Measurements from ENCODE around the gene PTPRJ. TPM values are rescaled to one million over a fixed set of nuclear protein-coding genes. Genes with fewer than 3 reads are reported as not detected.

PTPRJ gene
- total RNA-seq, 3 donors from 2014 or later, result 14.6 to 15.7 (median 14.7) TPM

DNA sequence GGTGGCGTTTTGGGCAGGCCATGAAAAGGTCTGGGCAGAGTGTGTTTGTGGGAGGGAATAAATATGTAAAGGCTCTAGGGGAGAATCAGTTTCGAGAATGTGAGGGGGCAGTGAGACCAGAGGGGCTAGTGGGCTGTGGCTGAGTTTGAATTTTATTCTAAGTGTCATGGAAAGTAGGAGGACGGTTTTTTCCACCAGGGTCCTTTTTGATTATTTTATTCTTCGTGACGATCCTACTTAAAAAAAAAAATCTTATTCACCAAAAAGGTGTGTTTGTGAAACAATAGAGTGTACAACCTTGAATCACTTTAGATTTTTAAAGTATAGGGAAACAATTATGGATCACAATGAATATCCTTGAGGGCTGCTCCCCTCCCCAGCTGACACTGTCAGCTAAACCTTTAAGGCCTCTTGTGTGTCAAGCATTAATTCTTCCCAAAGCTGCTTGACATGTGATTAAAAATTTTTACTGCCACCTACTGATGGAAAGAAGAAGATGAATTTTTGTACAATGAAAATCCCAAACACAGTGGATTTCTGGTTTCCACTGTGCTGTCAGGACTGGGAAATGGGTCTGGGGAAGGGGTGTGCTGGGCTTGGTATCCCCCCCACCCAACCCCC is 128.8 kb downstream of the PTPRJ start:
- Histone ChIP-seq H3K27me3 (no peaks in the 10 kb centered on the region), H3K4me3 (peak overlapping the region in 2 of 3 donors; percentile 34 to 55), H3K27ac (peak overlapping the region in 1 of 2 donors; percentile 61), H3K36me3 (no peaks in the 10 kb centered on the region), H3K9me3 (no peaks in the 10 kb centered on the region), H3K4me1 (no peaks in the 10 kb centered on the region)
- intact Hi-C loops (cut with DNase I; ENCODE audit: low total_unique reads), result loop anchor here (10.0 kb wide), 1 partner anchor 174 kb away; no protein-coding TSS in a partner anchor
- DNase-seq (ENCODE audit: low spot score in 2 of 2), result no peak
- no peak for TF ChIP-seq POLR2A (IDR thresholded peaks at IDR 0.05)
- TF ChIP-seq, protein P1, sequence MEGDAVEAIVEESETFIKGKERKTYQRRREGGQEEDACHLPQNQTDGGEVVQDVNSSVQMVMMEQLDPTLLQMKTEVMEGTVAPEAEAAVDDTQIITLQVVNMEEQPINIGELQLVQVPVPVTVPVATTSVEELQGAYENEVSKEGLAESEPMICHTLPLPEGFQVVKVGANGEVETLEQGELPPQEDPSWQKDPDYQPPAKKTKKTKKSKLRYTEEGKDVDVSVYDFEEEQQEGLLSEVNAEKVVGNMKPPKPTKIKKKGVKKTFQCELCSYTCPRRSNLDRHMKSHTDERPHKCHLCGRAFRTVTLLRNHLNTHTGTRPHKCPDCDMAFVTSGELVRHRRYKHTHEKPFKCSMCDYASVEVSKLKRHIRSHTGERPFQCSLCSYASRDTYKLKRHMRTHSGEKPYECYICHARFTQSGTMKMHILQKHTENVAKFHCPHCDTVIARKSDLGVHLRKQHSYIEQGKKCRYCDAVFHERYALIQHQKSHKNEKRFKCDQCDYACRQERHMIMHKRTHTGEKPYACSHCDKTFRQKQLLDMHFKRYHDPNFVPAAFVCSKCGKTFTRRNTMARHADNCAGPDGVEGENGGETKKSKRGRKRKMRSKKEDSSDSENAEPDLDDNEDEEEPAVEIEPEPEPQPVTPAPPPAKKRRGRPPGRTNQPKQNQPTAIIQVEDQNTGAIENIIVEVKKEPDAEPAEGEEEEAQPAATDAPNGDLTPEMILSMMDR (IDR thresholded peaks at IDR 0.05), result peak in 2 of 3 donors; percentile 26 to 51

DNA sequence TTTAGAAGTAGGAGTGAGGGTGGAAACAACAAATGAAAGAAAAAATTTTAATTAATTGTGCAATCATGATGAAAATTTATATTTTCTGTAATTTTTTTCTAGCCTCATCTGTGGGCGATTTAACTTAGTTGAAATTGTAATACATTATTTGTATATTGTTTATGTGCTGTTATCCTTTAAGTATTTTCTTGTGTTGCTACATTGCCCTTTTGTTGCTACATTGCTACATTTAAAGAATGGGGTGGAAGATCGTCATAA is 130.1 kb downstream of the PTPRJ start:
- H3K4me3 ChIP-seq, result no peak overlapping the region
- no peaks in the 10 kb centered on the region for H3K36me3 ChIP-seq
- no peak for DNase-seq (ENCODE audit: low spot score in 2 of 2)
- TF ChIP-seq POLR2A (IDR thresholded peaks at IDR 0.05) (no peak), POLR2AphosphoS5 (IDR thresholded peaks at IDR 0.05) (no peak)
- TF ChIP-seq, protein P1 (IDR thresholded peaks at IDR 0.05), result no peak
- no peaks in the 10 kb centered on the region for H3K27me3 ChIP-seq
- intact Hi-C loops (cut with DNase I; ENCODE audit: low total_unique reads), result no loop called here
- no peaks in the 10 kb centered on the region for H3K4me1 ChIP-seq
- peaks cover 0 to 11% of the 10 kb centered on the region in 2 donors for H3K9me3 ChIP-seq
- H3K27ac ChIP-seq, result no peak overlapping the region

DNA sequence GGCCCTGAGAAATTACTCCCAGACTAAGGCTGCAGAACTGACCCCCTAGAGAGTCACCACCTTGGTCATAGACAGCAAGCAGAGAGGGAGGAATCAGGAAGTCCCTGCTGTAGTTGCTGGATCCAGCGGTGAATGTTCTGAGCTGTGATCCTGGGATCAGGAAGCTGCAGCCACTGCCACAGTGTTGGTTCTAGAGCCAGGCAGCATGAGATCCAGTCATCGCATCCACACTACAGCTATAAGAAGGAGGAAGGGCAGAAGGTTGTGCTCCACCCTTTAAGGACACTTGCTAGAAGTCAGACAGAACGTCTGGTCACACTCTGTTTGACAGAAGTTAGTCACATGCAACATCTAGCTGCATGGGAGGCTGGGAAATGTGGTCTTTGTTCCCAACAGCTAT is 131.5 kb downstream of the PTPRJ start:
- DNase-seq (ENCODE audit: low spot score in 2 of 2), result no peak
- TF ChIP-seq POLR2AphosphoS5 (IDR thresholded peaks at IDR 0.05), result no peak
- no peak for TF ChIP-seq POLR2A (IDR thresholded peaks at IDR 0.05)
- TF ChIP-seq, protein P1 (IDR thresholded peaks at IDR 0.05), result no peak
- Histone ChIP-seq H3K36me3 (no peaks in the 10 kb centered on the region), H3K4me1 (no peaks in the 10 kb centered on the region), H3K27me3 (no peaks in the 10 kb centered on the region), H3K9me3 (peaks cover 0 to 11% of the 10 kb centered on the region in 2 donors), H3K27ac (no peak overlapping the region), H3K4me3 (no peak overlapping the region)
- intact Hi-C loops (cut with DNase I; ENCODE audit: low total_unique reads), result no loop called here

DNA sequence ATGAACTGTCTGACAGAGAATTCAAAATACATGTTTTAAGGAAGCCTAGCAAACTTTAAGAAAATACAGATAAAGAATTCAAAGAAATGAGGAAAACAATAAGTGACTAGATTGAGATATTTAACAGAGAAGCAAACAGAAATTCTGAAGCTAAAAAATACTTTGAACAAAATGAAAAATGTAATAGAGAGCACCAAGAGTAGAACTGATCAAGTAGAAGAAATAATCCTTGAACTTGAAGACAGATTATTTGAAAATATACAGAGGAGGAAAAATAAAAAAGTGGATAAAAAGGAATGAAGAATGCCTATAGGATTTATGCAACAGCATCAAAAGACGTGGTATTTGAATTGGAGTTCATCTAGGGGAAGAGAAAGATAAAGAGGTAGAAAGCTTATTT is 134.4 kb downstream of the PTPRJ start:
- no peak for TF ChIP-seq POLR2AphosphoS5 (IDR thresholded peaks at IDR 0.05)
- TF ChIP-seq, protein P1 (IDR thresholded peaks at IDR 0.05), result no peak
- no peak for TF ChIP-seq POLR2A (IDR thresholded peaks at IDR 0.05)
- no peak overlapping the region for H3K27ac ChIP-seq
- no peaks in the 10 kb centered on the region for H3K4me1 ChIP-seq

DNA sequence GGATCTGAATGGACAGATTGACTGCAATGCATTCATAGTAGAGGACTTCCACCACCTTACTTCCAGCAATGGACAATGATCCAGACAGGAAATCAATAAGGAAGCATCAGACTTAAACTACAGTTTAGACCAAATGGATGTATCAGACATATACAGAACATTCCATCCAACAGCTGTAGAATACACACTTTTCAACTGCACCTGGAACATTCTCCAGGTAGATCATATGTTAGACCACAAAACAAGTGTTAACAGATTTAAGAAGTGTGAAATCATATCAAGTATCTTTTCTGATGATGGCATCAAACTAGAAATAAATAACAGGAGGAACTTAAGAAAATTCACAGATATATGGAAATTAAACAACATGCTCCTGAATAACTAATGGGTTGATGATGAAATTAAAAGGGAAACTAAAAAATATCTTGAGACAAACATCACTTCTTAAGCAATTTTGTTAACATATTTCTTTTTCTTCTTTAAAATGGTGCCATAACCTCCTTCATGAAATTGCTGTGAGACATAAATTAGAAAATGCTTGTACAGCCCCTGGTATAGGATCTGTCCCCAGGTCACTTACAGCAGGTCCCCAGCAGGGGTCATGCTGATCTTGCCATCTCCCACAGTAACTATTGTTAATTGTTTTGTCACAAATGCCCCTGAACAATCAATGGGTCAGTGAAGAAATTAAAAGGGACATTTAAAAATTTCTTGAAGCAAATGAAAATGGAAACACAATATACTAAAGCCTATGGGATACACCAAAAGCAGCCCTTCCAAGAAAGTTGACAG is 136.3 kb downstream of the PTPRJ start:
- Histone ChIP-seq H3K4me3 (no peak overlapping the region), H3K27me3 (no peaks in the 10 kb centered on the region), H3K4me1 (no peaks in the 10 kb centered on the region), H3K9me3 (peaks cover 0 to 11% of the 10 kb centered on the region in 2 donors), H3K27ac (no peak overlapping the region), H3K36me3 (no peaks in the 10 kb centered on the region)
- TF ChIP-seq POLR2A (IDR thresholded peaks at IDR 0.05) (no peak), POLR2AphosphoS5 (IDR thresholded peaks at IDR 0.05) (no peak)
- TF ChIP-seq, protein P1 (IDR thresholded peaks at IDR 0.05), result no peak
- DNase-seq (ENCODE audit: low spot score in 2 of 2), result no peak
- intact Hi-C loops (cut with DNase I; ENCODE audit: low total_unique reads), result no loop called here

More for the DNA sequence above, 134.4 kb downstream of the PTPRJ start:
- Histone ChIP-seq H3K4me3 (no peak overlapping the region), H3K36me3 (no peaks in the 10 kb centered on the region), H3K27me3 (no peaks in the 10 kb centered on the region), H3K9me3 (peaks cover 0 to 11% of the 10 kb centered on the region in 2 donors)
- DNase-seq (ENCODE audit: low spot score in 2 of 2), result no peak
- intact Hi-C loops (cut with DNase I; ENCODE audit: low total_unique reads), result no loop called here

All from breast epithelium (tissue), 4 donors.